Body of pancreas (tissue), 4 donors: ENCODE data around the gene PTPRM. TPM values are rescaled to one million over a fixed set of nuclear protein-coding genes. Genes with fewer than 3 reads are reported as not detected.

Experiments
- ATAC-seq: fragments of 150-250 bp; one replicate; pipeline ENCODE4 v1.9.1; 2016
- DNase-seq, 4 donors: peaks; one replicate each; pipeline ENCODE4 v3.0.0-alpha.2; 2019
- H3K27ac ChIP-seq, 4 donors: fragments of 200-600 bp; sonication (generic); 1 replicate in 3 of 4; 2 replicates in 1 of 4; pipeline versions ENCODE4 v1.5.1 to v1.6.1; 2016 to 2019; ENCODE audit warnings: mild to moderate bottlenecking in 1 of 4, mixed read lengths in 1 of 4, moderate library complexity in 1 of 4
- H3K27me3 ChIP-seq, 2 donors: fragments of 200-600 bp; sonication (generic); one replicate each; pipeline ENCODE4 v1.6.0; 2016; ENCODE audit warnings: mild to moderate bottlenecking in 1 of 2
- H3K36me3 ChIP-seq, 2 donors: fragments of 200-600 bp; sonication (generic); replicated peaks in 1 of 2; 2 replicates each; pipeline ENCODE4 v1.5.1; 2016; ENCODE audit warnings: low read depth in 2 of 2; ENCODE audit not compliant: insufficient read depth in 1 of 2
- H3K4me1 ChIP-seq: fragments of 200-600 bp; sonication (generic); one replicate; pipeline ENCODE4 v1.6.0; 2016
- H3K4me3 ChIP-seq, 2 donors: fragments of 200-600 bp; sonication (generic); 1 replicate in 1 of 2; 2 replicates in 1 of 2; pipeline ENCODE4 v1.5.1; 2016 to 2019
- H3K9me3 ChIP-seq, 3 donors: fragments of 200-600 bp; sonication (generic); 1 replicate in 2 of 3; 2 replicates in 1 of 3; pipeline ENCODE4 v1.5.1; 2016
- CTCF ChIP-seq, 7 experiments: fragments of 450-650 bp in 4 of 7; fragments of 200-600 bp in 3 of 7; sonication (generic) in 3 of 7; IDR thresholded peaks; one replicate each; pipeline ENCODE4 v1.5.1; 2016 to 2019; ENCODE audit warnings: antibody characterized with exemption in 7 of 7
- POLR2A ChIP-seq, 3 donors: fragments of 450-650 bp; IDR thresholded peaks; one replicate each; pipeline ENCODE4 v1.6.1; 2016; ENCODE audit warnings: antibody characterized with exemption in 3 of 3, mild to moderate bottlenecking in 2 of 3
- WGBS, 2 donors: methylation state at CpG; one replicate each; pipeline ENCODE4 v1.1.5; 2017; 5-methylcytosine and 5-hydroxymethylcytosine counted together
- intact Hi-C: fragments of 100-400 bp; cut with DNase I; formaldehyde crosslinking; loops from one replicate; pipeline ENCODE4 v1.15.1; 2023
- total RNA-seq, 2 donors: library from RNA; depleted of rRNA; stranded (reverse); fragments of >200 nt; gene quantifications; one replicate each; pipeline ENCODE4 v1.1.0, GENCODE V29; 2016

The PTPRM gene
- total RNA-seq, 2 donors from 2014 or later: 38.2 to 48.0 TPM

DNA sequence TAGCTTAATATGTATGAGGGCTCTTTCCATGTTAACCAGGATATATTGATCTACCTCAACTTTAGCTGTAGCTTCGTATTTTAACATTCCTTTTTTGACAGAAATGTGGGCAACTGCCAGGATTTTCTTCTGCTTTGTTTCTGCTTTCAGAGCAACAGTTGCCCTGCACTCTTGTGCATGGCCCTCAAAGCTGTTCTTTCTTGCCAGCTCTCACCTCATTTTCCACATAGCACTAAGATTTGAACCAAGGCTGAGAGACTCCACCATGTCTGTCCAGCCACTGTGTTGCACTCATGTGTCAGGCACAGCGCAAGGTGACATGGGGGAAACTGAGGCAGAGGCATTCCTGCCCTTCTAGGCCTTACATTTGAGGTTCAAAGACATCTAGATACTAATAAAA lies 619.3 kb downstream of the PTPRM start:
- 65 to 73% methylated on average over 2 of the region's 2 CpGs for WGBS, 2 donors
- intact Hi-C loops: no loop called here

DNA sequence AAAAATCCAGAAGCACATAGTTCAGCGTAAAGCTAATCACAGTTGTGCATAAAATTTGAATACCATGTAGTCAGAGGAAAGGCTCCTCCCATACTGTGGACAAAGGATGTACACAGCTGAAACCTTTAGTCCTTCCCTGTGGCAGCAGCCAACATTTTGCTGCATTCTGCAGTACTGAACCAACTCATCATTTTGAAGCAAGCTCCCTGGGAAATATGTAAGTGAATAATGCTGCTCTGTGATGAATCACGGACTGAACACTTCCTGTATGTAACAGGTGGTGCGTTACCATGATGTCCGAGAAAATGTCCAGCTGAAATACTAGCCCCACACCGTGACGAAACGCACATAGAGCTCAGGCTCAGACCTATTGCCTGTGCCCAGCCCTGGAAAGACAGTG lies 621.1 kb downstream of the PTPRM start:
- peak overlapping the region in 1 of 4 donors; percentile 21 for H3K27ac ChIP-seq

More for the DNA sequence above, 619.3 kb downstream of the PTPRM start:
- Histone ChIP-seq H3K36me3 (no peaks in the 10 kb centered on the region), H3K9me3 (no peaks in the 10 kb centered on the region), H3K27ac (no peak overlapping the region), H3K27me3 (no peaks in the 10 kb centered on the region), H3K4me3 (no peak overlapping the region), H3K4me1 (no peaks in the 10 kb centered on the region)
- TF ChIP-seq CTCF (IDR thresholded peaks at IDR 0.05) (no peak), POLR2A (IDR thresholded peaks at IDR 0.05) (no peak)
- no peak for DNase-seq
- no peak for ATAC-seq

GRCh38 chr18:8190980-8191379 lies 623.9 kb downstream of the PTPRM start:
- Histone ChIP-seq H3K4me1 (peaks cover 3% of the 10 kb centered on the region), H3K27ac (no peak overlapping the region), H3K27me3 (no peaks in the 10 kb centered on the region), H3K36me3 (no peaks in the 10 kb centered on the region), H3K4me3 (no peak overlapping the region), H3K9me3 (no peaks in the 10 kb centered on the region)
- no peak for ATAC-seq
- TF ChIP-seq POLR2A (IDR thresholded peaks at IDR 0.05): no peak
- TF ChIP-seq CTCF (IDR thresholded peaks at IDR 0.05): no peak
- WGBS, 2 donors: 93 to 98% methylated on average over 3 of the region's 3 CpGs
- DNase-seq: no peak
- intact Hi-C loops: no loop called here

More for the DNA sequence above, 621.1 kb downstream of the PTPRM start:
- TF ChIP-seq POLR2A (IDR thresholded peaks at IDR 0.05) (no peak), CTCF (IDR thresholded peaks at IDR 0.05) (no peak)
- peak in 3 of 4 donors; percentile 16 to 65 (median 31) for DNase-seq
- Histone ChIP-seq H3K4me1 (no peaks in the 10 kb centered on the region), H3K27me3 (no peaks in the 10 kb centered on the region), H3K36me3 (no peaks in the 10 kb centered on the region), H3K9me3 (no peaks in the 10 kb centered on the region), H3K4me3 (no peak overlapping the region)
- intact Hi-C loops: no loop called here
- ATAC-seq: peak; percentile 21
- 59 to 65% methylated on average over 7 of the region's 7 CpGs for WGBS, 2 donors

DNA sequence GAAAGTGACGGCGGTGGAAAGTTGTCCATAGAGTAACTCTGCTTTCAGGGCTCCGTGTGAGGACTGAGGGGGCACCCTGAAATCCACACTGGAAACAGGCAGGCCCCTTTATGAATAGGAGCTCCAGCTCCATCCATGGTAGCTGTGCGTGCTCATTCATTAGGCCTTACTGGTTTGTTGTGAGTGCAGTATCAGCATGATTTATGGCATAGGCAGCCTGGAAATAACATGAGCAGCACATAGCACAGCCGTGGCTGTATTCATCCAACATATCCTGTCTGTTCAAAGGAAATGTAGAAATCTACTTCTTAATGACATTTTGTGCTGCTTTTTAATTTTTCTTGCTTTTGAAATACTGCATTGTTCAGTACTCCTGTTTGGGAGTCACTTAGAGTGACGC lies 627.3 kb downstream of the PTPRM start:
- no peak overlapping the region for H3K27ac ChIP-seq
- no peaks in the 10 kb centered on the region for H3K27me3 ChIP-seq
- 88 to 92% methylated on average over 6 of the region's 6 CpGs for WGBS, 2 donors
- intact Hi-C loops: no loop called here
- H3K36me3 ChIP-seq: no peaks in the 10 kb centered on the region
- ATAC-seq: no peak
- TF ChIP-seq POLR2A (IDR thresholded peaks at IDR 0.05): no peak
- TF ChIP-seq CTCF (IDR thresholded peaks at IDR 0.05): no peak
- H3K9me3 ChIP-seq: no peaks in the 10 kb centered on the region
- H3K4me3 ChIP-seq: no peak overlapping the region
- H3K4me1 ChIP-seq: peaks cover 6% of the 10 kb centered on the region
- DNase-seq: no peak

- H3K4me1 ChIP-seq: peaks cover 6% of the 10 kb centered on the region
- no peak for TF ChIP-seq CTCF (IDR thresholded peaks at IDR 0.05)
- no peak for TF ChIP-seq POLR2A (IDR thresholded peaks at IDR 0.05)
- DNase-seq (no peak), ATAC-seq (no peak)
- no peaks in the 10 kb centered on the region for H3K27me3 ChIP-seq
- H3K27ac ChIP-seq: no peak overlapping the region
- H3K36me3 ChIP-seq: no peaks in the 10 kb centered on the region
- intact Hi-C loops: no loop called here
- no peaks in the 10 kb centered on the region for H3K9me3 ChIP-seq
- WGBS, 2 donors: 82 to 94% methylated on average over 4 of the region's 4 CpGs
- no peak overlapping the region for H3K4me3 ChIP-seq
These were observed 629.1 kb downstream of the PTPRM start for GRCh38 chr18:8196238-8196637.
